Sigmoid colon (tissue), 7 donors: ENCODE results near the gene RGS7. TPM values are rescaled to one million over a fixed set of nuclear protein-coding genes. Genes with fewer than 3 reads are reported as not detected.

Experiments used
- DNase-seq: peaks from one replicate; pipeline ENCODE4 v3.0.0-alpha.2; 2019
- H3K27ac ChIP-seq, 4 donors: fragments of 200-600 bp; sonication (generic); one replicate each; pipeline ENCODE4 v1.5.1; 2016 to 2019; ENCODE audit warnings: mild to moderate bottlenecking in 1 of 4
- H3K27me3 ChIP-seq, 3 donors: fragments of 200-600 bp; sonication (generic); one replicate each; pipeline ENCODE4 v1.5.1; 2019; ENCODE audit warnings: mild to moderate bottlenecking in 1 of 3
- H3K36me3 ChIP-seq, 4 donors: fragments of 200-600 bp; sonication (generic); one replicate each; pipeline ENCODE4 v1.5.1; 2016 to 2019
- H3K4me1 ChIP-seq, 4 donors: fragments of 200-600 bp; sonication (generic); one replicate each; pipeline ENCODE4 v1.5.1; 2017 to 2019
- H3K4me3 ChIP-seq, 4 donors: fragments of 200-600 bp; sonication (generic); one replicate each; pipeline ENCODE4 v1.5.1; 2017 to 2019; ENCODE audit warnings: mild to moderate bottlenecking in 2 of 4, moderate library complexity in 1 of 4
- H3K9me3 ChIP-seq, 4 donors: fragments of 200-600 bp in 3 of 4; sonication (generic) in 3 of 4; one replicate each; pipeline versions ENCODE4 v1.5.1 to v1.6.1; 2013 to 2019
- CTCF ChIP-seq, 4 experiments: fragments of 450-650 bp in 3 of 4; fragments of 200-600 bp in 1 of 4; IDR thresholded peaks; one replicate each; pipeline ENCODE4 v1.5.1; 2016 to 2019; ENCODE audit warnings: antibody characterized with exemption in 4 of 4, mild to moderate bottlenecking in 3 of 4, moderate library complexity in 2 of 4
- EP300 ChIP-seq, 4 donors: sonication (generic); formaldehyde crosslinking; IDR thresholded peaks; one replicate each; pipeline ENCODE4 v1.6.1; 2017; ENCODE audit warnings: antibody characterized with exemption in 4 of 4
- POLR2A ChIP-seq, 2 donors: fragments of 450-650 bp; IDR thresholded peaks; one replicate each; pipeline ENCODE4 v1.6.1; 2016; ENCODE audit warnings: antibody characterized with exemption in 2 of 2, mild to moderate bottlenecking in 2 of 2, moderate library complexity in 2 of 2
- POLR2AphosphoS5 ChIP-seq, 4 donors: sonication (generic); formaldehyde crosslinking; IDR thresholded peaks; one replicate each; pipeline ENCODE4 v1.6.1; 2017; ENCODE audit warnings: antibody characterized with exemption in 4 of 4
- WGBS, 2 donors: extraction: QIAGEN DNeasy Blood & Tissue Kit; methylation state at CpG; one replicate each; pipeline ENCODE4 v1.1.7; 2013; 5-methylcytosine and 5-hydroxymethylcytosine counted together
- intact Hi-C: fragments of 100-400 bp; cut with DNase I; formaldehyde crosslinking; loops from one replicate; pipeline ENCODE4 v1.15.1; 2023
- polyA plus RNA-seq, 3 donors: library from polyadenylated mRNA; stranded (reverse); fragments of 200-250 nt; gene quantifications; one replicate each; pipeline ENCODE4 v1.2.3, GENCODE V29; 2013
- total RNA-seq, 4 donors: library from RNA; depleted of rRNA; stranded (reverse); fragments of >200 nt; gene quantifications; one replicate each; pipeline ENCODE4 v1.1.0, GENCODE V29; 2016
- donor health status: healthy with polysubstance abuse.
- donor health status: Bipolar disorder and iron deficiency.
- donor health status: healthy.

Gene RGS7
- total and polyA plus RNA-seq, 7 donors = 0.10 to 1.8 (median 0.33) TPM; not detected in 4

GRCh38 chr1:241240069-241240468, 116.9 kb downstream of the RGS7 start:
- TF ChIP-seq EP300 (IDR thresholded peaks at IDR 0.05) = no peak
- TF ChIP-seq POLR2A (IDR thresholded peaks at IDR 0.05) = no peak
- TF ChIP-seq POLR2AphosphoS5 (IDR thresholded peaks at IDR 0.05) = no peak
- TF ChIP-seq CTCF (IDR thresholded peaks at IDR 0.05) = no peak
- no peaks in the 10 kb centered on the region for H3K4me1 ChIP-seq
- H3K27me3 ChIP-seq = no peaks in the 10 kb centered on the region
- no peak overlapping the region for H3K4me3 ChIP-seq
- intact Hi-C loops = no loop called here
- no peaks in the 10 kb centered on the region for H3K36me3 ChIP-seq
- DNase-seq = no peak
- no peaks in the 10 kb centered on the region for H3K9me3 ChIP-seq
- H3K27ac ChIP-seq = no peak overlapping the region
- WGBS, 2 donors = 77 to 83% methylated on average over 5 of the region's 5 CpGs

GRCh38 chr1:241237873-241238272, 119.1 kb downstream of the RGS7 start:
- Histone ChIP-seq H3K4me1 (no peaks in the 10 kb centered on the region), H3K9me3 (no peaks in the 10 kb centered on the region), H3K4me3 (no peak overlapping the region), H3K36me3 (no peaks in the 10 kb centered on the region), H3K27me3 (no peaks in the 10 kb centered on the region), H3K27ac (no peak overlapping the region)
- TF ChIP-seq POLR2AphosphoS5 (IDR thresholded peaks at IDR 0.05) (no peak), POLR2A (IDR thresholded peaks at IDR 0.05) (no peak), EP300 (IDR thresholded peaks at IDR 0.05) (no peak), CTCF (IDR thresholded peaks at IDR 0.05) (no peak)
- intact Hi-C loops = no loop called here
- DNase-seq = no peak
- WGBS, 2 donors = 68 to 86% methylated on average over 8 of the region's 8 CpGs

- Histone ChIP-seq H3K36me3 (no peaks in the 10 kb centered on the region), H3K4me1 (no peaks in the 10 kb centered on the region), H3K4me3 (no peak overlapping the region), H3K27me3 (no peaks in the 10 kb centered on the region), H3K9me3 (no peaks in the 10 kb centered on the region), H3K27ac (no peak overlapping the region)
- intact Hi-C loops = no loop called here
- WGBS, 2 donors = 54 to 58% methylated on average over 2 of the region's 2 CpGs
- DNase-seq = no peak
- no peak for TF ChIP-seq CTCF (IDR thresholded peaks at IDR 0.05)
- no peak for TF ChIP-seq POLR2A (IDR thresholded peaks at IDR 0.05)
- TF ChIP-seq EP300 (IDR thresholded peaks at IDR 0.05) = no peak
These were observed 121.6 kb downstream of the RGS7 start for GRCh38 chr1:241235256-241235897.

- no peak for DNase-seq
- intact Hi-C loops = no loop called here
- H3K27ac ChIP-seq = no peak overlapping the region
- no peak overlapping the region for H3K4me3 ChIP-seq
- H3K36me3 ChIP-seq = no peaks in the 10 kb centered on the region
- H3K4me1 ChIP-seq = no peaks in the 10 kb centered on the region
- no peak for TF ChIP-seq CTCF (IDR thresholded peaks at IDR 0.05)
- no peak for TF ChIP-seq POLR2AphosphoS5 (IDR thresholded peaks at IDR 0.05)
- TF ChIP-seq POLR2A (IDR thresholded peaks at IDR 0.05) = no peak
- no peak for TF ChIP-seq EP300 (IDR thresholded peaks at IDR 0.05)
- WGBS, 2 donors = 12 to 51% methylated on average over 5 of the region's 5 CpGs
- no peaks in the 10 kb centered on the region for H3K27me3 ChIP-seq
- H3K9me3 ChIP-seq = no peaks in the 10 kb centered on the region
These were observed 127.3 kb downstream of the RGS7 start for GRCh38 chr1:241229711-241230110.

GRCh38 chr1:241229216-241229615, 127.8 kb downstream of the RGS7 start:
- H3K4me3 ChIP-seq = no peak overlapping the region
- H3K27ac ChIP-seq = no peak overlapping the region
- intact Hi-C loops = no loop called here
- H3K4me1 ChIP-seq = no peaks in the 10 kb centered on the region
- H3K9me3 ChIP-seq = peaks cover 0 to under 1% (median 0%) of the 10 kb centered on the region in 4 donors
- H3K27me3 ChIP-seq = no peaks in the 10 kb centered on the region
- no peak for DNase-seq
- 12 to 44% methylated on average over 11 of the region's 11 CpGs for WGBS, 2 donors
- no peaks in the 10 kb centered on the region for H3K36me3 ChIP-seq
- no peak for TF ChIP-seq POLR2A (IDR thresholded peaks at IDR 0.05)
- TF ChIP-seq CTCF (IDR thresholded peaks at IDR 0.05) = no peak
- TF ChIP-seq EP300 (IDR thresholded peaks at IDR 0.05) = no peak
- TF ChIP-seq POLR2AphosphoS5 (IDR thresholded peaks at IDR 0.05) = no peak
